ENCODE measurements around the gene ANKRD17. TPM values are rescaled to one million over a fixed set of nuclear protein-coding genes. Genes with fewer than 3 reads are reported as not detected.

The ANKRD17 gene
- total and polyA plus RNA-seq, 9 of the 15 experiments (the other 6 are each of a cell fraction or from before 2014, with no cell fraction given), result 25.5 to 86.9 (median 52.2) TPM

- TF ChIP-seq ZNF449 (CRISPR knock-in tag; IDR thresholded peaks at IDR 0.05) (no peak), TAL1 (IDR thresholded peaks at IDR 0.05) (no peak), CSDE1 (IDR thresholded peaks at IDR 0.05) (0 out of 4 replicates have a peak, but pooled peaks of 1 of the 2 experiments have one; percentile 8), HNRNPUL1 (IDR thresholded peaks at IDR 0.05; ENCODE audit: low read length) (no peak), PHF21A (IDR thresholded peaks at IDR 0.05; ENCODE audit: borderline replicate concordance, low read depth) (no peak), RBM22 (IDR thresholded peaks at IDR 0.05; ENCODE audit: low read depth, low read length, poor library complexity, severe bottlenecking) (no peak), TARDBP (IDR thresholded peaks at IDR 0.05) (no peak), ZFP1 (CRISPR knock-in tag; IDR thresholded peaks at IDR 0.05) (no peak), CREB5 (CRISPR knock-in tag; IDR thresholded peaks at IDR 0.05) (no peak), RCOR1 (IDR thresholded peaks at IDR 0.05; ENCODE audit: borderline replicate concordance in 1 of 2, low read depth in 2 of 2, low read length in 2 of 2) (no peak), REST (IDR thresholded peaks at IDR 0.05; ENCODE audit: borderline replicate concordance) (peak; percentile 54; the same call in 1 of the 2 replicates), REST (CRISPR knock-in tag; IDR thresholded peaks at IDR 0.05; ENCODE audit: low read depth) (no peak), BRCA1 (IDR thresholded peaks at IDR 0.05) (no peak), BRCA1 (CRISPR knock-in tag; IDR thresholded peaks at IDR 0.05) (no peak), ZNF124 (CRISPR knock-in tag; IDR thresholded peaks at IDR 0.05) (no peak), KAT8 (IDR thresholded peaks at IDR 0.05; ENCODE audit: low read depth) (no peak), DLX4 (CRISPR knock-in tag; IDR thresholded peaks at IDR 0.05) (no peak), CEBPG (CRISPR knock-in tag; IDR thresholded peaks at IDR 0.05) (no peak), CEBPG (tag; conservative IDR thresholded peaks at IDR 0.05 in 1 of 2, IDR thresholded peaks at IDR 0.05 in 1 of 2) (peak in 1 of 2 experiments; percentile 23; a peak in 1 of 4 replicates), ERF (CRISPR knock-in tag; IDR thresholded peaks at IDR 0.05) (no peak), NUFIP1 (IDR thresholded peaks at IDR 0.05; ENCODE audit: partially characterized antibody) (no peak)
These were observed 1.4 kb downstream of the ANKRD17 start (continued) for GRCh38 chr4:73257234-73257633.
